Endothelial cell of umbilical vein (primary cell): ENCODE results near the gene VAT1. TPM values are rescaled to one million over a fixed set of nuclear protein-coding genes. Genes with fewer than 3 reads are reported as not detected.

Experiments used
- BruUV-seq: library from RNA; stranded (reverse); fragments of 400-500 nt; replicated peaks from 2 replicates; lab custom pipeline; 2021; lab: Mats Ljungman, UMichigan
- CTCF ChIA-PET: fragments of 300-600, 350-600 bp; sonication (Branson Sonifier 250); formaldehyde crosslinking; loops from one replicate; lab custom pipeline; 2021; ENCODE audit warnings: antibody characterized with exemption, inconsistent platforms; lab: Charles Lee
- POLR2A ChIA-PET: fragments of 300-600, 350-600 bp; sonication (Branson Sonifier 250); formaldehyde crosslinking; loops from one replicate; lab custom pipeline; 2021; ENCODE audit warnings: antibody characterized with exemption, inconsistent platforms; lab: Charles Lee
- DNase-seq: peaks from one replicate; pipeline ENCODE4 v3.0.0-alpha.2; 2011; ENCODE audit warnings: low read depth, low spot score
- FAIRE-seq: peaks from 2 replicates; lab custom pipeline; 2011; peaks lifted over from hg19 to GRCh38; lab: Jason Lieb, UNC
- H2AFZ ChIP-seq: 2 replicates; pipeline ENCODE4 v1.6.0; 2012; ENCODE audit warnings: low read depth, low read length, control low read depth, inconsistent platforms
- H3K27ac ChIP-seq: 2 replicates; pipeline ENCODE4 v1.5.1; 2011; ENCODE audit warnings: low read depth, mild to moderate bottlenecking, control low read depth, low read length, moderate library complexity; ENCODE audit not compliant: insufficient read depth
- H3K27me3 ChIP-seq, 2 experiments: 2 replicates each; pipeline versions ENCODE4 v1.6.0 to v1.6.1; 2011; ENCODE audit warnings: low read length in 2 of 2, mixed read lengths in 1 of 2; ENCODE audit not compliant: control insufficient read depth in 2 of 2, insufficient read depth in 2 of 2
- H3K36me3 ChIP-seq, 2 experiments: 2 replicates in 1 of 2; 3 replicates in 1 of 2; pipeline ENCODE4 v1.5.1; 2011; ENCODE audit warnings: low read length in 2 of 2, mild to moderate bottlenecking in 1 of 2, moderate library complexity in 1 of 2; ENCODE audit not compliant: control insufficient read depth in 2 of 2, insufficient read depth in 2 of 2; ENCODE audit errors: extremely low read depth in 1 of 2
- H3K4me1 ChIP-seq: 3 replicates; pipeline ENCODE4 v1.5.1; 2011; ENCODE audit warnings: mild to moderate bottlenecking, low read length; ENCODE audit not compliant: control insufficient read depth, insufficient read depth; ENCODE audit errors: extremely low read depth
- H3K4me2 ChIP-seq: 2 replicates; pipeline ENCODE4 v1.6.1; 2011; ENCODE audit warnings: low read length, control low read depth, mixed read lengths; ENCODE audit not compliant: insufficient read depth
- H3K4me3 ChIP-seq, 3 experiments: fragments of 200-600 bp in 1 of 3; sonication (generic), shearing (Covaris generic) in 1 of 3; replicated peaks in 1 of 3; 2 replicates each; pipeline ENCODE4 v1.5.1; 2011 to 2016; ENCODE audit warnings: control low read depth in 3 of 3, low read length in 3 of 3, mild to moderate bottlenecking in 2 of 3, inconsistent platforms in 1 of 3, low read depth in 1 of 3, moderate library complexity in 1 of 3; ENCODE audit not compliant: insufficient read depth in 1 of 3
- H3K79me2 ChIP-seq: 2 replicates; pipeline ENCODE4 v1.6.0; 2012; ENCODE audit warnings: low read length, inconsistent platforms; ENCODE audit not compliant: control insufficient read depth, insufficient read depth
- H3K9ac ChIP-seq: replicated peaks from 2 replicates; pipeline ENCODE3; 2011; ENCODE audit warnings: low read length, control low read depth; ENCODE audit not compliant: insufficient read depth; ENCODE audit errors: extremely low read depth
- H3K9me1 ChIP-seq: replicated peaks from 3 replicates; pipeline ENCODE4 v1.6.0; 2011; ENCODE audit warnings: mild to moderate bottlenecking, low read length; ENCODE audit not compliant: control insufficient read depth, insufficient read depth; ENCODE audit errors: extremely low read depth
- H3K9me3 ChIP-seq: replicated peaks from 2 replicates; pipeline ENCODE4 v1.5.1; 2012; ENCODE audit warnings: low read length, inconsistent platforms; ENCODE audit not compliant: control insufficient read depth, insufficient read depth
- H4K20me1 ChIP-seq: replicated peaks from 2 replicates; pipeline ENCODE3; 2011; ENCODE audit warnings: mild to moderate bottlenecking, low read length; ENCODE audit not compliant: control insufficient read depth, insufficient read depth; ENCODE audit errors: extremely low read depth
- CTCF ChIP-seq, 2 donors: IDR thresholded peaks; 1 replicate in 1 of 2; 2 replicates in 1 of 2; pipeline ENCODE4 v1.5.1; 2011; ENCODE audit warnings: low read length in 2 of 2, mild to moderate bottlenecking in 2 of 2, moderate library complexity in 2 of 2, control low read depth in 1 of 2, inconsistent platforms in 1 of 2, low read depth in 1 of 2; ENCODE audit not compliant: insufficient read depth in 1 of 2; ENCODE audit errors: extremely low read depth in 1 of 2
- EZH2 ChIP-seq: IDR thresholded peaks from 2 replicates; pipeline ENCODE4 v1.6.1; 2012; ENCODE audit warnings: borderline replicate concordance, low read depth, mild to moderate bottlenecking, moderate library complexity, low read length, inconsistent platforms; ENCODE audit not compliant: severe bottlenecking
- MAX ChIP-seq: IDR thresholded peaks from 2 replicates; pipeline ENCODE4 v1.6.1; 2011; ENCODE audit not compliant: insufficient read depth, insufficient read length
- POLR2A ChIP-seq: IDR thresholded peaks from 2 replicates; pipeline ENCODE4 v1.6.1; 2012; ENCODE audit warnings: low read depth, mild to moderate bottlenecking, control low read depth, low read length
- POLR2AphosphoS5 ChIP-seq: IDR thresholded peaks from 2 replicates; pipeline ENCODE4 v1.6.1; 2012; ENCODE audit warnings: low read depth, mild to moderate bottlenecking, control low read depth, low read length, moderate library complexity; ENCODE audit not compliant: insufficient read depth
- dilution Hi-C: fragments of 300-500 bp; cut with MboI; formaldehyde crosslinking; loops from one replicate; pipeline ENCODE4 v1.15.0; 2019; ENCODE audit warnings: low sequenced_read_pairs; ENCODE audit not compliant: extremely low pct_ligation_motif_present
- intact Hi-C: fragments of 100-400 bp; cut with micrococcal nuclease; formaldehyde crosslinking; loops from one replicate; pipeline ENCODE4 v1.10.0; 2022
- polyA plus RNA-seq, 4 experiments: library from polyadenylated mRNA; depleted of rRNA in 3 of 4; stranded (reverse) in 3 of 4; unstranded in 1 of 4; fragments of >200 nt; gene quantifications; 2 replicates each; pipeline versions ENCODE4 v1.2.1 to v1.2.3, GENCODE V29; 2011 to 2012; ENCODE audit warnings: missing spikeins in 1 of 4
- total RNA-seq: library from RNA; stranded (reverse); gene quantifications from 2 replicates; pipeline ENCODE4 v1.2.3, GENCODE V29; 2021

The VAT1 gene
- total and polyA plus RNA-seq, 2 donors (not counting 3 experiments of a cell fraction or from before 2014, with no cell fraction given) = 339 to 482 TPM

GRCh38 chr17:42980274-42980765, 41.9 kb downstream of the VAT1 start, which contains the start of gene RUNDC1:
Gene RUNDC1 (plus strand): TSS chr17:42980565. CDS start chr17:42980577, 12 bp downstream.
- Histone ChIP-seq H3K9me1 (no peaks in the 10 kb centered on the region), H2AFZ (peak within 1 kb of the TSS; percentile 70), H4K20me1 (no peaks in the 10 kb centered on the region), H3K4me2 (peak within 1 kb of the TSS; percentile 59), H3K27ac (peak within 1 kb of the TSS; percentile 1), H3K36me3 (no peaks in the 10 kb centered on the region), H3K4me1 (peaks cover 23% of the 10 kb centered on the region), H3K27me3 (no peaks in the 10 kb centered on the region), H3K79me2 (peaks cover 15% of the 10 kb centered on the region), H3K9me3 (no peaks in the 10 kb centered on the region), H3K9ac (peak within 1 kb of the TSS; percentile 42), H3K4me3 (peak within 1 kb of the TSS; percentile 10 to 88 (median 11))
- no TSS peak for BruUV-seq
- POLR2A ChIA-PET = no interaction called here
- intact Hi-C loops (loop anchor here (1.0 to 2.0 kb wide), 2 partner anchors 16 to 18 kb away; partner anchors contain the start of genes AARSD1 and RPL27), dilution Hi-C loops (no loop called here)
- FAIRE-seq (peak; percentile 86), DNase-seq (peak; percentile 85)
- peak; percentile 45 for TF ChIP-seq POLR2AphosphoS5
- peak; percentile 79 for TF ChIP-seq POLR2A
- no peak for TF ChIP-seq CTCF (IDR thresholded peaks at IDR 0.05; ENCODE audit: extremely low read depth in 1 of 2, insufficient read depth in 1 of 2, low read depth in 1 of 2, low read length in 2 of 2)
- peak; percentile 13 for TF ChIP-seq MAX
- TF ChIP-seq EZH2 = no peak
- CTCF ChIA-PET = interaction anchor here (2.2 kb wide), 1 partner anchor 18 kb away, joined by 15 read pairs; the partner anchor contains the start of gene RPL27
